ENCODE measurements around the gene TIMM10.

GRCh38 chr11:57571606-57572005 is 41.1 kb upstream of the TIMM10 start:
- no peak for TF ChIP-seq YY1 (IDR thresholded peaks at IDR 0.05; ENCODE audit: insufficient read depth, insufficient read length)
- no peak for TF ChIP-seq SUZ12 (IDR thresholded peaks at IDR 0.05; ENCODE audit: extremely low read depth, insufficient read depth, insufficient read length)
- no peak for TF ChIP-seq ZNF274 (IDR thresholded peaks at IDR 0.05; ENCODE audit: low read depth, low read length)
